Hepatocyte (in vitro differentiated cells): ENCODE results near the gene FRRS1.

ENCODE experiments used
- EZH2 ChIP-seq: fragments of 200-600 bp; sonication (generic); IDR thresholded peaks from 2 replicates; pipeline ENCODE4 v1.6.1; 2016; ENCODE audit warnings: antibody characterized with exemption, mild to moderate bottlenecking, borderline replicate concordance
- TF ChIP-seq, protein P1 (sequence below): fragments of 200-600 bp; sonication (generic); IDR thresholded peaks from 2 replicates; pipeline ENCODE4 v1.5.1; 2016; ENCODE audit warnings: antibody characterized with exemption, mild to moderate bottlenecking; ENCODE audit not compliant: poor library complexity

DNA sequence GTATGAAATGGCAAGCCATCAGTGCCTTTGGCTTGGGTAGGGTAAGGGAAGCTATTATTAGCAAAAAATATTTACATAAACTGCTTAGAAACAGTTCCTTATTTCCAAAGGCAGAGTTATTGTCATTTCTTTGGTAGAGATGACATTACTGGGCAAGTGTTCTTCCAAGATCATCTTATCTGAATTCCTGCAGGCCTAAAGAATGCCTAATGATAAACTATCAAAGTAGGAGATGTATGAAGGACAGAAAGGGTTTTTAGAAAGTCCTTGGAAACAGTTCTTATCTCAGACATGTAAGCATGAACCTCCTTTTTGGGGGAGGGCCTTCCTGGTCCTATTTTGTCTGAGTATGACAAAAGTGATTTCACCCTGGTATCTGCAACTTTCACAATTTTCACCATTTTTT is 5.1 kb upstream of the FRRS1 start:
- TF ChIP-seq, protein P1, sequence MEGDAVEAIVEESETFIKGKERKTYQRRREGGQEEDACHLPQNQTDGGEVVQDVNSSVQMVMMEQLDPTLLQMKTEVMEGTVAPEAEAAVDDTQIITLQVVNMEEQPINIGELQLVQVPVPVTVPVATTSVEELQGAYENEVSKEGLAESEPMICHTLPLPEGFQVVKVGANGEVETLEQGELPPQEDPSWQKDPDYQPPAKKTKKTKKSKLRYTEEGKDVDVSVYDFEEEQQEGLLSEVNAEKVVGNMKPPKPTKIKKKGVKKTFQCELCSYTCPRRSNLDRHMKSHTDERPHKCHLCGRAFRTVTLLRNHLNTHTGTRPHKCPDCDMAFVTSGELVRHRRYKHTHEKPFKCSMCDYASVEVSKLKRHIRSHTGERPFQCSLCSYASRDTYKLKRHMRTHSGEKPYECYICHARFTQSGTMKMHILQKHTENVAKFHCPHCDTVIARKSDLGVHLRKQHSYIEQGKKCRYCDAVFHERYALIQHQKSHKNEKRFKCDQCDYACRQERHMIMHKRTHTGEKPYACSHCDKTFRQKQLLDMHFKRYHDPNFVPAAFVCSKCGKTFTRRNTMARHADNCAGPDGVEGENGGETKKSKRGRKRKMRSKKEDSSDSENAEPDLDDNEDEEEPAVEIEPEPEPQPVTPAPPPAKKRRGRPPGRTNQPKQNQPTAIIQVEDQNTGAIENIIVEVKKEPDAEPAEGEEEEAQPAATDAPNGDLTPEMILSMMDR: no peak
- TF ChIP-seq EZH2: no peak
